NAMALWA (cell line): Measurements from ENCODE around the gene ADARB2.
"Not testable (repeated sequence)": the region's sequence is repeated elsewhere in the genome, so short reads cannot be mapped to it uniquely, and the experiment has no call there.

Experiments
- DNase-seq: peaks from one replicate; pipeline ENCODE4 v3.0.0-alpha.2; 2015; ENCODE audit warnings: low spot score

The ADARB2 gene

DNA sequence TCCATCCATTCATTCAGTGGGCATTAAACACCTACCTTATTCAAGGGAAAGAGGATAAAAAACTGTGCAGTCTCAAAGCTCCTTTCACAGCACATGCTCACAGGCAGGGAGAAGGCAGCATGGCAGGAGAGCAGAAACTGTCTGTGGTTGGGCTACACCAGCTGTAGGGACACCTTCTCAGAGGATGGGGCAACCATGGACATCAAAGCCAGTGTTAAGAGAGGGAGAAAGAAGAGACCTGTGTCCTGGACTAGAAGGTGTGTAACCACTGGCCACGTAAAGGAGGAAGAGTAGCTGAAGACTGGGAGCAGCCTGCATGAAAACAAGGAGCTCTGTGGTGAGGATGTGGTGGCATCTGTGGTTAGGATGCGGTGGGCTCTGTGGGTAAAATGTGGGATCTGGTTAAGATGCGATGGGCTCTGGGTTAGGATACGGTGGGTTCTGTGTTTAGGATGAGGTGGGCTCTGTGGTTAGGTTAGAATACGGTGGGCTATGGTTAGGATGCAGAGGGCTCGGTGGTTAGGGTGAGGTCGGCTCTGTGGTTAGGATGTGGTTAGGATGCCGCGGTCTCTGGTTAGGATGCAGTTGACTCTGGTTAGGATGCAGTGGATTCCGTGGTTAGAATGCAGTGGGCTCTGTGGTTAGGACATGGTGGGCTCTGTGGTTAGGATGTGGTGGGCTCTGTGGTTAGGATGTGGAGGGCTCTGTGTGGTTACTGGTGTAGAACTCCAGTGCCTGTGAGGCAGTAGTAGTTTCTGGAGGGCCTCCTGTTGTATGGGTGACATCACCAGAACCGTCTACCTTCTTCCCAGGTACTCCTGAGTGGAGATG is 483.6 kb downstream of the ADARB2 start:
- no peak for DNase-seq

DNA sequence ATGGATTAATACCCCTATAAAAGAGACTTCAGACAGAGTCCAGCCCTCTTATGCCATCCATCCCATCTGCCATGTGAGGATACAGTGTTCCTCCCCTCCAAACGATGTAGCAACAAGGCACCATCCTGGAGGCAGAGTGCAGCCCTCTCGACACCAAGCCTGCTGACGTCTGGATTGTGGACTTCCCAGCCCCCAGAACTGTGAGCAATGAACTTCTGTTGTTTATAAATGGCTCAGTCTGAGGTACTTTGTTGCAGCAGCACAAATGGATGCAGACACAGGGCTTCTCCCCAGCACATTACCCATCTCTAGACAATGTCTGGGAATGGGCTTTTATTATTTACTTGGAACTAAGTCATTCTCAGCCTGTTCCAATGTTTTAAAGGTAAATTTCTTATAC is 485.6 kb downstream of the ADARB2 start:
- DNase-seq, result no peak

GRCh38 chr10:1249142-1249920 is 488.0 kb downstream of the ADARB2 start:
- DNase-seq, result no peak

DNA sequence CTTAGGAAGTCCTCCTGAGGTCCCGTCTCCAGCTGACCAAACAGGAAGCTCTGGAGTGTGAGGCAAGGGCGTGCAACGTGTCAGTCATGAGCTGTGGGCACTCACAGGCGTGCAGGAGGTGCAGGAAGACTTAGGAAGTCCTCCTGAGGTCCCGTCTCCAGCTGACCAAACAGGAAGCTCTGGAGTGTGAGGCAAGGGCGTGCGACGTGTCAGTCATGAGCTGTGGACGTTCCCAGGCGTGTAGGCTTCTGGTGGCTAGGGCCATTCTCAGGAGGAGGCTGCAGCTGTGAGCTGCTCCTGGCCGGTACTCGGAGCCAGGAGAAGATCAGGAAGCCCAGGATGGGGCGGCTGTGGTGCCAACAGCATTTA is 489.1 kb downstream of the ADARB2 start:
- DNase-seq, result not testable (repeated sequence)

DNA sequence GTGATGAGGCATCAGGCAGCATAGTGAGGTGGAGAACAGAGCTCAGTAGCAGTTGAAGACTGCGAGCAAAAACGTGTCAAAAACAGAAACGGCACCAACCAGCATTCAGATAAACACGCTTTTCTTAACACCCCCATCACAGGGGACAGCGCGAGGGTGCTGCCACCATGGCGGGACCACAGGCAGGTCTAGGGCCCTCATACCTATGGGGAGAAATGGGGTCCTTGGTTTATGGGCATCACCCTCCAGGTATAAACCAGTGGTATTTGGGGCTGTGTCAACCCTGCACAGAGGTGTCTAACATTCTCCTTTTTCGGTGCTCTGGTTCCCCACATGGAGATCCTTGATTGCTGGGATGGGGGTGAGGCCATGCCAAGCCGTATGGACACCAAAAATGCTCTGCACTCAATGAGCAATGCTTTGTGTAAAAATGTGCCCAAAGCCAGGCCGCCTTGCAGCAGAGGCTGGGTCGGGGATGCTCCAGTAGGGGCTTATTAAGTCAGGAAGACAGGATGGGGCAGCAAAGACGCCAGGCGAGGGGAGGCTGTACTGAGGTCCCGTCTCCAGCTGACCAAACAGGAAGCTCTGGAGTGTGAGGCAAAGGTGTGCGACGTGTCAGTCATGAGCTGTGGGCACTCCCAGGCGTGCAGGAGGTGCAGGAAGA is 489.6 kb downstream of the ADARB2 start:
- no peak for DNase-seq

GRCh38 chr10:1244493-1244892 is 492.8 kb downstream of the ADARB2 start:
- no peak for DNase-seq

DNA sequence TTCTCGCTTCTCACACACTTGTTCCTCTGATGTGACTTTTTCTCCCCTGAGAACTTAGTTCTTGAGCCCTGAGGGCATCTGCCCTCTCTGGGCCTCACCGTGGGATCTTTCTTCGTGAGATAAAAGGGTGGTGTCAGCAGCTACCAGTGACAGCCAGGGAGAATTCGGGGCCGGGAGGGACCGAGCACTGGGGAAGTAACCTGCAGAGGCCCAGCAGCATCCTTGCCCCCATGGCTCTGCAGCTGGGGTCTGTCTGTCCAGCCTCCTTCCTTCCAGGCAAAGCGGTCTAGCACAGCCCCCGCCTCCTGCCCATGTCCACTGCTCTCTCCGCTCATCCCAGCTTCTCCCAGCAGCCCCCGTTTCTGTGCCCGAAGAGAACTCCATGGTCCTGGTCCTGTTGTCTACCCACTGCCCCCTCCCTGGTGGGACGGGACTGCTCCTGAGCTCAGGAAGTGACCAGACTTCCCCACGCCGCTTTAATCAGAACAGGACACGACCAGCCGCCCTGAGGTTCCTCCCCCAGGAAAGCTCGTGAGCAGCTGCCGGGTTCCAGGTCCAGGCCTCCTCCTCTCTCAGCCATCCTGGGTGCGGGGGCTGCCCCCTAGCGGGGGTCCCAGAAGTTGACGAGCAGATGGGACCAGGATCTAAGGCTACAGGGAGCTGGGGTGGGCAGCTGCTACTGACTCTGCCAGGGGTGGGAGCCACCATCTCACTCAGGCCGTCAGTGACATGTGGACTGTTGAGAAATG is 493.7 kb downstream of the ADARB2 start:
- no peak for DNase-seq

- DNase-seq, result no peak
Observed at GRCh38 chr10:1242975-1243374, 494.4 kb downstream of the ADARB2 start.

DNA sequence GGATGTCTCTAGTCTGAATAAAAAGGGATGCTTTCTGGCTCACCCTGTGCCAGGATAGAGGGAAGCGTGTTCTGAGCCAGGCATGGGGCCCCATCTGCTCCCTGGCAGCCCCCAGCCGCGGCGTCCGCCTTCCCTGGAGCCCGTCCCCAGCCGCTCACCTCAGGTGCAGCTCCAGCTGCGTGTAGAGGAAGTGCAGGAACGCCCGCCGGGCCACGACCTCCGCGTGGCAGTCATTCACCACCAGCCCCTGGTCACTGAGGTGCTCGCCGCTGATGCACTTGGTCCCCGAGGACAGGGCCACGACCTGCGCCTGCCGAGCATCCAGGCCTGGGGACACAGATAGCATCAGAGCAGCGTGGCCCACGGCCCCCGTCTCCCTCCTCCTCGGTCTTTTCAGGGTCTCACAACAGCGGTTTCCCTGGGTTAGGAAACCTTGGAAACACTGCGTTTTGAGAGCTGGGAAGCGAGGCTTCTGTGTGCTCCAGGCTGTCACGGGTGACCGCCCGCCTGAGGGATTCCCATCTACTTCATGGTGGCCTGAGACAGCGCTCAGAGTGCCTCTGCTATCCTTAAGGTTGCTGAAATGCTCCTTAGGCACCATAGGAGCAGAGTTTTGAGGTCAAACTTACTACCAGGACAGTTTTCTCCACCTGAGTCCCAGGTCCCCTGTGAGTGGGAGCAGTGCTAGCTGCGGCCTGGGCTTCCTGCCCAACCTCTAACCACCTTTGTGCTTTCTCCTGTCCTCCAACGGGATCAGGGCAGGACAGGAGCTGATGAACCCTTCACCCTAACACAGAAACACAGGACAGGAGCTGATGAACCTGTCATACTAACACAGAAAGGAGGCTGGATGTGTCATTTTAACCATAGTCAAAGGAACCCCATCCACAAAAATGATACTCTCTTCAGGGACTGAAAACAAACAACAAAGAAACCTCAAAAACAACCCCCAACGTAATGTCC is 495.1 kb downstream of the ADARB2 start:
- DNase-seq, result no peak

- no peak for DNase-seq
Observed at GRCh38 chr10:1241322-1241890, 495.9 kb downstream of the ADARB2 start.

DNA sequence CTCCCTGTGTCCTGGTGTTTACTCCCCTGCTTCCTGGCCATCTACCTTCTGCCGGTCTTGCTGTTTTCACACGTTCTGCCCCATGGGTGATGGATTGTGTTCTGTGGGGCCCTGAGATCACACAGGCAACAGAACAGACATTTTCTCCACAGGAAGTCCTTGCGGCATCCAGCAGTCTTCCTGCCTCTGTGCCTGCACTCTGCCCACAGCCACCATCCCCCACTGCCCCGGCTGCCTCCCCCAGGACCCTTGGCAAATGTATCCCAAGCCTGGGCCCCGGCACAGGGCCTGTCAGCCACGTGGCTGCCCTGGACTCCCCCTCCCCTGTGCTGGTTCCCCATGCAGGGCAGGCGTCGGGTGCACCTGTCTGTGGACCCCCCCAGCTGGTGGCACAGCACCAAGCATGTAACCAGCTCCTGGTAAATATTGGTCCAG is 497.0 kb downstream of the ADARB2 start:
- DNase-seq, result no peak

DNA sequence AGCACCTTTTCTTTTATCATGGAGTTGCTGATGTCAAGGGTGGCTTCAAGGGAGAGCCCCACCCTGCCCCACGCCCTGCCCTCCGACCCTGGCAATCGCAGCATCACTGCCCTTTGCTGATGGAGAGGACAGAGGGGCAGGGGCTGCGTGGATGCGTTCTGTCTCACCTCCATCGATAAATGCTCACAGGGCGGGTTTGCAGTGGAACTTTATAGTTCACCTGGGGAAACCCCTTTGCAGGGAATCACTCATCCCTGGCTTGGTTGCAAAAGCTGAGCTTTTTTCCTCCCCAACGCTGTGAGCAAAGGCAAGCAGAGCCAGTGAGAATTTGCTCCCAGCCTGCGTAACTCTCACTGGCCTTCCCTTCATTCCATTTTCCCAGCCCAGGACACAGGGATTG is 504.3 kb downstream of the ADARB2 start:
- DNase-seq, result no peak

DNA sequence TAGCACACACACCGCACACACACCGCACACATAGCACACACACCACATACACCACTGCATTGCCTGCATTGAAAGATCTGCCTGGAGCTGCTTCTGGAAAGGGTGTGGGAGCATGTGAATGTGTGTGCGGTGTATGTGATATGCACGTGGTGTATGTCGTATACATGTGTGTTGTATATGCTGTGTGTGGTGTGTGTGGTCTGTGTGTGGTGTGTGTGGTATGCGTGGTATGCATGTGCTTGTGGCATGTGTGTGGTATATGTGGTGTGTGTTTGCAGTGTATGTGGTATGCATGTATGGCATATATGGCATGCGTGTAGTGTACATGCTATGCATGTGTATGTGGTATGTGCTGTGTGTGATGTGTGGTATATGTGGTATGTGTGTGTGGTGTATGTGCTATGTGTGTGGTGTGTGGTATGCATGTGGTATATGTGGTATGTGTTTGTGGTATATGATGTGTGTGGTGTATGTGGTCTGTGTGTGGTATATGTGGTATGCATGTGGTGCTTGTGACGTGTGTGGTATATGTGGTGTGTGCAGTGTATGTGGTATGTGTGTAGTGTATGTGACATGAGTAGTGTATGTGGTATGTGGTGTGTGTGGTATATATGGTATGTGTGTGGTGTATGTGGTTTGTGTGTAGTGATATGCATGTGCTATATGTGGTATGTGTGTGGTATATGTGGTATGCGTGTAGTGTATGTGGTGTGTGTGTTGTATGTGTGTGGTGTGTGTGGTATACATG is 505.0 kb downstream of the ADARB2 start:
- DNase-seq, result no peak

GRCh38 chr10:1230592-1231275 is 506.6 kb downstream of the ADARB2 start:
- DNase-seq, result no peak

DNA sequence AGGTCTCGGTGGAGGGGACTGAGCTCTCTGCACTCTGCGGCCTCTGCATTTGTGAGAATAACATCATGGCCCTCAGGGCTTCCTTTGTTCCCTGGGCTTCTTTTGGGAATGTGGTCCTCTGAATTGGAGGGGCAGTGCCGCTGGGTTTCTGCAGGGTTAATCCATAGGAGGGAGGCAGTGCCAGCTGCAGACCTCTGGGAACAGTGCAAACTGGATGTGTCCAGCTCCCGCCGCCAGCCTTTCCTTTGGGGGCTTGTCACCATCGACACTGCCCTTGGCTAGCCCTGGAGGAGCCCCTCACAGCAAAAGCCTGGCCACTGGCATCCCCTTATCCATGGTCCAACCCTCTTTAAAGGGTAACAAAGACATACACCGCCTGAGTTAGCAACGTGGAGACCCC is 507.2 kb downstream of the ADARB2 start:
- DNase-seq, result no peak

GRCh38 chr10:1229574-1229973 is 507.8 kb downstream of the ADARB2 start:
- no peak for DNase-seq

- DNase-seq, result no peak
Observed at GRCh38 chr10:1229116-1229515, 508.2 kb downstream of the ADARB2 start.

DNA sequence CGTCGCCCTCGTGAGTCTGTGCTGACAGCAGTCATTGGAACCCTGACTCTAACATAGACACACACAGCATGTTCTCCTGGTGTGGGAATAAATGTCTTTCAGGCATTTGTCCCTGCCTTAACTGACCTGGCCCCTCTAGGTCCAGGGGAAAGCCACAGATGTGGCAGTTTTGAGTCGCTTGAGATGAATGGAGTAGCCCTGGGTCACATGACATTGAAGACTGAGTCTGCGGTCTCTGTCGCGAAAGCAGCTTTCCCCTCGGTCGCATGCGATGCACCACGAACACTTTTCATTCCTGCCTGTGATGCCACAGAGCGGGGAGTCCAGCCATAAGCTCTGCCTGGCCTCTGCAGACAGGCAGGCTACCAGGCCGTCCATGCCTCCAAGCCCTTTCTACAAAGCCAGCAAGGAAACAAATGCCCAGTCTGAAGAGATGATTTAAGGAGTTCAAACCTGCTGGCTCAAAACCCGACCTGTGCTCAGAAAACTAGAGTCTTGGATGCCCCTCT is 508.8 kb downstream of the ADARB2 start:
- no peak for DNase-seq
